Esophagus muscularis mucosa (tissue), 4 donors: ENCODE results near the gene CENPO. TPM values are rescaled to one million over a fixed set of nuclear protein-coding genes. Genes with fewer than 3 reads are reported as not detected.

Experiments
- DNase-seq: peaks from one replicate; pipeline ENCODE4 v3.0.0-alpha.2; 2017; ENCODE audit errors: extremely low spot score
- H3K27ac ChIP-seq, 4 donors: fragments of 200-600 bp; sonication (generic); replicated peaks in 1 of 4; 1 replicate in 3 of 4; 2 replicates in 1 of 4; pipeline ENCODE4 v1.5.1; 2016 to 2019; ENCODE audit warnings: mild to moderate bottlenecking in 1 of 4
- H3K27me3 ChIP-seq, 4 donors: fragments of 200-600 bp; sonication (generic); one replicate each; pipeline versions ENCODE4 v1.5.1 to v1.6.0; 2016 to 2019
- H3K36me3 ChIP-seq, 4 donors: fragments of 200-600 bp; sonication (generic); one replicate each; pipeline ENCODE4 v1.5.1; 2016 to 2019
- H3K4me1 ChIP-seq, 4 donors: fragments of 200-600 bp; sonication (generic); one replicate each; pipeline ENCODE4 v1.5.1; 2016 to 2019
- H3K4me3 ChIP-seq, 4 donors: fragments of 200-600 bp; sonication (generic); 1 replicate in 2 of 4; 2 replicates in 2 of 4; pipeline ENCODE4 v1.5.1; 2016 to 2019; ENCODE audit warnings: mild to moderate bottlenecking in 4 of 4, moderate library complexity in 1 of 4
- H3K9me3 ChIP-seq, 4 donors: fragments of 200-600 bp; sonication (generic); 1 replicate in 3 of 4; 2 replicates in 1 of 4; pipeline ENCODE4 v1.5.1; 2016 to 2019
- CTCF ChIP-seq, 3 experiments: fragments of 200-600 bp in 2 of 3; fragments of 450-650 bp in 1 of 3; sonication (generic) in 2 of 3; IDR thresholded peaks; one replicate each; pipeline ENCODE4 v1.5.1; 2017 to 2019; ENCODE audit warnings: antibody characterized with exemption in 3 of 3, mild to moderate bottlenecking in 2 of 3, moderate library complexity in 1 of 3
- EP300 ChIP-seq: sonication (generic); formaldehyde crosslinking; IDR thresholded peaks from one replicate; pipeline ENCODE4 v1.6.1; 2017; ENCODE audit warnings: antibody characterized with exemption
- POLR2A ChIP-seq: fragments of 450-650 bp; IDR thresholded peaks from one replicate; pipeline ENCODE4 v1.6.1; 2017; ENCODE audit warnings: antibody characterized with exemption, moderate library complexity, mild to moderate bottlenecking, low read depth
- POLR2AphosphoS5 ChIP-seq, 2 donors: sonication (generic); formaldehyde crosslinking; IDR thresholded peaks; one replicate each; pipeline ENCODE4 v1.6.1; 2017; ENCODE audit warnings: antibody characterized with exemption in 2 of 2
- WGBS: methylation state at CpG from one replicate; pipeline ENCODE4 v1.1.5; 2018; 5-methylcytosine and 5-hydroxymethylcytosine counted together
- intact Hi-C: fragments of 100-400 bp; cut with DNase I; formaldehyde crosslinking; loops from one replicate; pipeline ENCODE4 v1.15.1; 2023
- total RNA-seq, 4 donors: library from RNA; depleted of rRNA; stranded (reverse); fragments of >200 nt; gene quantifications; one replicate each; pipeline versions ENCODE4 v1.1.0 to v1.2.1, GENCODE V29; 2016

Gene CENPO
- total RNA-seq, 4 donors from 2014 or later, result 1.2 to 2.7 (median 1.4) TPM

GRCh38 chr2:24768601-24769000 lies 24.6 kb upstream of the CENPO start:
- WGBS, result 69% methylated on average over 7 of the region's 7 CpGs
- H3K27ac ChIP-seq, result no peak overlapping the region
- TF ChIP-seq POLR2A (no peak), CTCF (IDR thresholded peaks at IDR 0.05) (no peak), EP300 (no peak), POLR2AphosphoS5 (IDR thresholded peaks at IDR 0.05) (no peak)
- H3K27me3 ChIP-seq, result no peaks in the 10 kb centered on the region
- H3K4me3 ChIP-seq, result no peak overlapping the region
- H3K36me3 ChIP-seq, result peaks cover 18 to 66% (median 49%) of the 10 kb centered on the region in 4 donors
- DNase-seq, result no peak
- H3K9me3 ChIP-seq, result no peaks in the 10 kb centered on the region
- intact Hi-C loops, result no loop called here
- peaks cover 0 to 5% (median 0%) of the 10 kb centered on the region in 4 donors for H3K4me1 ChIP-seq

- H3K36me3 ChIP-seq, result peaks cover 6 to 44% (median 33%) of the 10 kb centered on the region in 4 donors
- TF ChIP-seq CTCF (IDR thresholded peaks at IDR 0.05), result no peak
- no peak for TF ChIP-seq EP300
- TF ChIP-seq POLR2A, result no peak
- no peak for TF ChIP-seq POLR2AphosphoS5 (IDR thresholded peaks at IDR 0.05)
- 90% methylated on average over 5 of the region's 5 CpGs for WGBS
- H3K9me3 ChIP-seq, result no peaks in the 10 kb centered on the region
- H3K27me3 ChIP-seq, result no peaks in the 10 kb centered on the region
- no peak overlapping the region for H3K27ac ChIP-seq
- DNase-seq, result no peak
- intact Hi-C loops, result no loop called here
- peaks cover 0 to 5% (median 0%) of the 10 kb centered on the region in 4 donors for H3K4me1 ChIP-seq
- H3K4me3 ChIP-seq, result no peak overlapping the region
These were observed 22.2 kb upstream of the CENPO start for GRCh38 chr2:24771061-24771460.

GRCh38 chr2:24771764-24772586 lies 21.2 kb upstream of the CENPO start:
- H3K27me3 ChIP-seq, result no peaks in the 10 kb centered on the region
- no peak overlapping the region for H3K4me3 ChIP-seq
- intact Hi-C loops, result no loop called here
- peaks cover 0 to 5% (median 0%) of the 10 kb centered on the region in 4 donors for H3K4me1 ChIP-seq
- TF ChIP-seq EP300, result no peak
- no peak for TF ChIP-seq CTCF (IDR thresholded peaks at IDR 0.05)
- TF ChIP-seq POLR2AphosphoS5 (IDR thresholded peaks at IDR 0.05), result no peak
- no peak for TF ChIP-seq POLR2A
- no peak for DNase-seq
- peaks cover 6 to 35% (median 26%) of the 10 kb centered on the region in 4 donors for H3K36me3 ChIP-seq
- WGBS, result 91% methylated on average over 5 of the region's 5 CpGs
- no peaks in the 10 kb centered on the region for H3K9me3 ChIP-seq
- H3K27ac ChIP-seq, result no peak overlapping the region

- Histone ChIP-seq H3K27me3 (no peaks in the 10 kb centered on the region), H3K9me3 (no peaks in the 10 kb centered on the region), H3K36me3 (peaks cover 5 to 16% (median 14%) of the 10 kb centered on the region in 4 donors), H3K27ac (no peak overlapping the region), H3K4me1 (no peaks in the 10 kb centered on the region), H3K4me3 (no peak overlapping the region)
- intact Hi-C loops, result no loop called here
- TF ChIP-seq CTCF (IDR thresholded peaks at IDR 0.05) (no peak), EP300 (no peak), POLR2AphosphoS5 (IDR thresholded peaks at IDR 0.05) (no peak), POLR2A (no peak)
- WGBS, result 83% methylated on average over 3 of the region's 3 CpGs
- no peak for DNase-seq
These were observed 18.9 kb upstream of the CENPO start for GRCh38 chr2:24774373-24774772.

- 78% methylated on average over 2 of the region's 2 CpGs for WGBS
- H3K4me3 ChIP-seq, result no peak overlapping the region
- no peak overlapping the region for H3K27ac ChIP-seq
- no peaks in the 10 kb centered on the region for H3K36me3 ChIP-seq
- DNase-seq, result no peak
- TF ChIP-seq CTCF (IDR thresholded peaks at IDR 0.05) (no peak), EP300 (no peak), POLR2A (no peak), POLR2AphosphoS5 (IDR thresholded peaks at IDR 0.05) (no peak)
- H3K4me1 ChIP-seq, result no peaks in the 10 kb centered on the region
- intact Hi-C loops, result no loop called here
- H3K27me3 ChIP-seq, result no peaks in the 10 kb centered on the region
- no peaks in the 10 kb centered on the region for H3K9me3 ChIP-seq
These were observed 14.1 kb upstream of the CENPO start for GRCh38 chr2:24779116-24779515.
